Fibroblast of skin of right quadriceps (primary cell): ENCODE results near the gene SETBP1.

Experiments used
- DNase-seq: peaks from one replicate; pipeline ENCODE4 v3.0.0-alpha.2; 2013

The SETBP1 gene

DNA sequence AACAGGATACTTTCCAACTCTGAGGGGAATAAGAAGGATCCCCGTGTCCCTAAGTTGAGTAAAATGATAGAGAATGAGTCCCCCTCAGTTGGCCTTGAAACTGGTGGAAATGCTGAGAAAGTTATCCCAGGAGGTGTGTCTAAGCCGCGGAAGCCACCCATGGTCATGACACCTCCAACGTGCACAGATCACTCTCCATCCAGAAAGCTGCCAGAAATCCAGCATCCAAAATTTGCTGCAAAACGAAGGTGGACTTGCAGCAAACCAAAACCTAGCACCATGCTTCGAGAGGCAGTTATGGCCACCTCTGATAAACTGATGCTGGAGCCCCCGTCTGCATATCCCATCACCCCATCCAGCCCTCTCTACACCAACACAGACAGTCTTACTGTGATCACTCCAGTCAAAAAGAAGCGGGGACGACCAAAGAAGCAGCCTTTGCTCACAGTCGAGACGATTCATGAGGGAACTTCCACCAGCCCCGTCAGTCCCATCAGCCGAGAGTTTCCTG lies 270.1 kb downstream of the SETBP1 start:
- no peak for DNase-seq

DNA sequence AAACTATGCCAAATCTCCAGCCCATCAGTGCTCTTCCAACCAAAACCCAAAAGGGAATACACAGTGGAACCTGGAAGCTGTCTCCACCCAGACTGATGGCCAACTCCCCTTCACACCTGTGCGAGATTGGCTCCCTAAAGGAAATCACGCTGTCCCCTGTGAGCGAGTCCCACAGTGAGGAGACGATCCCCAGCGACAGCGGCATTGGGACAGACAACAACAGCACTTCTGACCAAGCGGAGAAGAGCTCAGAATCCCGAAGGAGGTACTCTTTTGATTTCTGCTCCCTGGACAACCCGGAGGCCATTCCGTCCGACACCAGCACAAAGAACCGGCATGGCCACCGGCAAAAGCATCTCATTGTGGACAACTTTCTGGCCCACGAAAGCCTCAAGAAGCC lies 271.1 kb downstream of the SETBP1 start:
- DNase-seq, result no peak

DNA sequence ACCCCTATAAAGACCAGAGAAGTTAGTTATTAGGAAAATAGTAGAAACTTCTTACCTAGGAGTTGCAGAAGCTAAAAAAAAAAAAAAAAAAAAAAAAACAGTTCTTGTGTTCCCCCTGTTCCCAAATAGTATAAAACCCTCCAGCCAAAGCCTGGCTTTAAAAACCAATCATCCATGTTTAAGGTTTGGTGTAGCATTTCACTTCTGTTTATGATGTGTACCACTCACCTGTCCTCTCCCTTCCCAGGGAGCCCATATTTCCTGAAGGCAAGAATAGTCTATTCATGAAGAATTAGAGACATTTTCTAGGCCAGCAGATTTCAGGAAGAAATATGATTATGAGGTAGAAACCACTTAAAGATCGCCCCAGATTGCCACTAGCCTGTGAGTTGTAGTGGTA lies 273.6 kb downstream of the SETBP1 start:
- no peak for DNase-seq

DNA sequence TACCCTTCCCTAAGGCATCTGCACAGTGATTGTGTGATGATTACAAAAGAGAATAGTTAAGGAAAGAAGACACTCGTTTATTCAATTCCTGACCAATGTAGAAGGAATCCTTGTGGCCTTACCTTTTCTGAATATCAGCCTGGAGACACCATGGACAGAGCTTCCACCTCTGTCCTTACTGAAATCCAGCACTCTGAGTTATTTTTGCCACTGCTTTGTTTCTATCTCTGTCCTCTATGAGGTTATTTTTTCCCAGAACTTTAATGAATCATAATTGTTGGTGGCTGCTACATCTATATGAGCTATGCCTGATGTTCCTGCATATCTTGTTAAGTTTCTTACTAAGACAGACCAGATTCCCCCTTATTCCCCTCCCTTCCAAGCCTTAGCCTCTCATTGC lies 275.1 kb downstream of the SETBP1 start:
- no peak for DNase-seq

DNA sequence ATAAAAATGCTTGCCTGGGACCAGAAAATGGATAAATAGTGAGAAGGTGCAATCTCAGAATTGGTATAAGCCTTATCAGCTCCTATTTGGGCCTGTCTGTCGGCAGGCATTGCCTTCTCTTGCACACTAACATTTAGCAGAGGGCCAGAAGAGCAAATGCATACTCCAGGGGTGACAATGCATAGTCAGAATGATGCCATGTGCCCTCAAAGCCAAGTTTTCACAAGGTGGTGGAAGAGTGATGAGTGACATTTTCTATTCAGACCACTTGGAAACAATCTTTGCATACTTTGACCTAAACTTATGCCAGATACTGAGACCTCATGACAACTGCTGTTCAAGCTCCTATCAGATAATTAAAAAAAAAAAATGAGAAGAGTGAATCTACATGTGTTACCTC lies 276.3 kb downstream of the SETBP1 start:
- DNase-seq, result no peak

DNA sequence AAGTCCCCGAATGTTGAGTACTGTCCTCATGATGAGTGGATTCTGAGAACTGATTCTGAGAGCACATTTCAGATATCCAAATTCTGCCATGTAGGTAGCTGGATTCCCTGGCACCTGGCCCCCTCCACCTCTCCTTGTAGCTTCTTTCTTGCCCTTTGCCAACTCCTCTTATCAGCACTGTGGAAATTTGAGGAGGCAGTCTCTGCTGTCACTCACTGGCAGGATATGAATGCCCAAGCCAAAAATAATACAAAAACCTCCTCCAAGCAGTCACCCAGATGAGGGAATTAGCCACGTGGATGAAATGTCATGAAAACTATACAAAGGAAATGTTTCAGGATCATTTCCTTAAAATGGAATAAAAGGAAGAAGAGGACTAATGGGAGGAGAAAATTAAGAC lies 276.8 kb downstream of the SETBP1 start:
- no peak for DNase-seq

DNA sequence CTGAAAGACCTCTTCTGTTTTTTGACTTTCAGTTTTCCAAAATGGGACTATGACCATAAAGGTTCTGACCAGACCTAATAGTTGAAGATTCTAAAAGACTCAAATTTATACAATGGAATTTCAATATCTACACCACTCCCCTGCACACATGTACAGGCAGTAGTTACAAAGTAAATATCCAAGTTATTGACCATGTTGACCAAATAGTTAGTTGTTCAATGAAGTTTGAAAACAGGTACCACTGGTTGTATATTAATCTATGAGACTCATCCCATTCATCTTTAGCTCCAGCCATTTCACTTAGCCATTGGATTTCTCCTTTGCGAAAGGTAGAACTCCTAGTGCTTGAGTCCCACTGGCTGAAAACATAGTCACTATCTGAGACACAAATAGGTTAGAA lies 277.4 kb downstream of the SETBP1 start:
- DNase-seq, result no peak

DNA sequence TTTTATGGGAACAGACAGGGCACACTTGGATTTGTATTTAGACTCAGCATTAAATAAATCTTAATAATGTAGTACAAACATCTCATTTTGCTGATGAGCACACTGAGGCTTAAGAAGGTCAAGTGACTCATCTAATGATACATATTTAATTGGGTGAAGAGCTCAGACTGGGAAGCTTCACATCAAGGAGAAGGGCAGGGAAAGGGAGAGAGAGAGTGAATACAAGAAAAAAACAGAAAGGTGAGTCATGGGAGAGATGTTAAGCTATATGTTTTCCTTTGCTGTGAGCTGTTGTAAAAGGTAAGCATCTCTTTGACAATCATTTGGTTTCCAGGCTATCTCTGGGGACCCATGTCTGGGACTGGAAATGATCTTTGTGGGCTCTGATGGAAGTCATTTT lies 277.8 kb downstream of the SETBP1 start:
- peak; percentile 63 for DNase-seq

DNA sequence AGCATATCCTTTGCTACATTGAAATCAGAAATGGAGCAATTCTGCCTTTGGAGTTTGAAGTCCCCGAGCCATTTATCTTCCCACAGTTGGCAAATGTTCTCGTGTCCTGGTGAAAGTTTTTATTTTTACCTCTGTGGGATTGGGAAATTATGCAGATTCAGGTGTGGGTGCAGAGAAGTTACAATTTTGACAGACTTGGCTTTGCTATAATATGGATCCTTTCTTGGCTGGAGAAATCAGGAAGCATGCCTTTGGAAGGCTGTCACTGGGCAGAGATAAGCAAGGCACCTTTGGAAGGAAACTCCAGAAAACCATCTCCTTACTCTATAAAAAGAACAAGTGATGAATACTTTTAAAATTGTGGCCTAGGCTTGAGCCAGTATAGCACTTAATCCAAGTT lies 278.3 kb downstream of the SETBP1 start:
- no peak for DNase-seq

DNA sequence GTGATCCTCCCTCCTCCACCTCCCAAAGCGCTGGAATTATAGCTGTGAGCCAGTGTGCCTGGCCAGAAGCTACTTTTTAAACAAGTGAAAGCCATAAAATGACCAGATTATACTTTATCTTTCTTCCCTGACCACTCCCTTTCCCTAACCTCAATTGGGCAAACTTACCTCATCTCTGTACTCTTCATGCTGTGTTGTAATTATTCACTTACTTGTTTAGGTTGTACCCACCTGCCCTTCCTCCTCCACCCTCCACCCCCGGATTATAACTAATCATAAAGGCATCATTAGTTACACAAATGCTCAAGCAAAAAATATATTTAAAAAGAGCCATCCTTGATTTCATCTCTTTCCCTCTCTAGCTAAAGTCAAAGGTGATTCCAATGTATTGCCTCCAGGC lies 279.9 kb downstream of the SETBP1 start:
- no peak for DNase-seq

DNA sequence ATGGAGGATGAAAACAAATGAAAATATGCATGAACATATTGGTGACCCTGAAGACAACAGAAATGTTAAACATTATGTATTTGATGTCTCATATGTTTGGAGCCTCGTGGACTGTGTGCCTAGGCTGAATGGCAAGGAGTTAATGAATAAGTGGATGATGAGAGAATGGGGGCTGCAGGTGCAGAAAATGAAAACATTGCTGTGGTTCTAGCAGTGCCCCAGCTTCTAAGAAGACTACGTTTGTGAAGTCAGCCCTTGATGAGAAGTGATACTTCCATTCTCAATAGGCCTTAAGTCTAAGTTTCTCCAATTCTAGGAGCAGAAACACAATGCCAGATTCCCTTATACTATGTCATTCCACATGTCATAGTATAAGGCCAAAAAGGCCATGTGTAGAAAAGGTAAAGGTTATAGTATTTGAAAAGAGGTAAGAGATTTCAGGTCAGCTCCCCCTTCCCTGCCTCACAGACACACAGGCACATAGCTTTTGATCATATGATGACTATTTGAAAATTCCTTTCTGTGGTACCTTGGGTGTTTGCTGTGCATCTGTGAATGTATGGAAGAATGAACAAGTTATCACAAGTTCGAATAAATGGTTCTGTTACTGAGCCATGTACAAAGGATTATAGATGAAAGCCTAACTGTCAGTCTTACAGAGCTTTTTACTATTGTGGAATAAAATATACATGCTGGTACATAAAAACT lies 280.8 kb downstream of the SETBP1 start:
- DNase-seq, result no peak

DNA sequence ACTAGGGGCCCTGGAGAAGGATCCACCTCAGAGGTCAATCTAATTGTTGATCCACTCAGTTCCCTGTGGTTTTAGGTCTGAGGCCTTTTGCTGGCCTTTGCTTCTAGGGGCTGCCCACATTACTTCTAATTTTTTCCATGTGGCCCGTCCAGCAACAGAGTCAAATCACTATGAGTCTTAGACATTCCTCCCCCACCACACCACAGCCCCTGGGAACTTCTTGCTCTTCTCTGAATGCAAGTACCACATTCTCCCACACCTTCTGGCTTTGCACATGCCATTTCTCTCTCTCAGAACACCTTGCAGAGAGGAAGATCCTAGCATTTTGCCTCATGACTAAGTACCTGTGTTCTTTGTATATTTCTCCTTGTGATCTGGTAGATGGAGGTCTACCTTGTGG lies 286.9 kb downstream of the SETBP1 start:
- no peak for DNase-seq

DNA sequence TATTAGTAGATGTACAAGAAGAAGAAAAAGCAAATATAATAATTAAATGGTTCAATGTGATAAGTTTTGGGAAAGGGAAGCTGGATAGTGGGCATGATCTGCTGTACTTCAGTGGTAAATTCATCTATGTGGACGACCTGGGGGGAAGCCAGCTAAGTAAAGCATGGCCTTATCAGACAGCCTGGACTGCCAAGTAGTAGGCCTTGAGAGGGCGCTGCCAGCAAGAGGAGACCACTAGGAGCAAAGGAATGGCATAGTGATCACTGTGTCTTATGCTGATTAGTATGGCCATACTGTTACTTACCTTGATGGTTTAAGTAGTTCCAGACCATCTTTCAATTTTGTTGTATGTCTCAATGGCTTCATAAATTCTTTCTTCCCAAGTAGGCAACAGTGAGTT lies 287.6 kb downstream of the SETBP1 start:
- no peak for DNase-seq

DNA sequence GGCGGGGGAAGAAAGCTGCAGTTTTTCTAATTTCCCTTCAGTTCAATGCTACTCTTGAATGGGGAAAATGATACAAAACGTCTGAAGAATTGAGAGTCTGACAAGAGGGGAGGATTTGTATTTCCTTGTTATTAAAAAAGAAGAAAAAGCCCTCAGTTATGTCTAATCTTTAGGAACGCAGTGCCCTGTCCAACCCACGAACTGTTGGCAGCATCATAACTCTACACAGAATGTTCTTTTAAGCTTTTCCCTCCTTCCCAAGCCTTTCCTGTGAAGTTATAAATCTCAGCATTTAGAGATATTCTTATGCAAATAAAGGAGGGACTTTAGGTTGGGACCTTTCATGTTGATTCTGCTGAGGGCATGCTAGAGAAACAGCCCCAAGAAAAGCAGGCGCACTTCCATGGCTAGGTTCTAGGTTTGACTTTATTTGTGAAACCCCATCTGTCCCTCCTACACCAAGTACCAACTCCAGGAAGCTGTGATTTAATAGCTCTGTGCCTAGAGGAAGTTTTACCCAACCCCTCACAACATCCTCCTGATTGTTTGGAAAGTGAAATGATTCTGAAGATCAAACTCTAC lies 288.6 kb downstream of the SETBP1 start:
- DNase-seq, result no peak

DNA sequence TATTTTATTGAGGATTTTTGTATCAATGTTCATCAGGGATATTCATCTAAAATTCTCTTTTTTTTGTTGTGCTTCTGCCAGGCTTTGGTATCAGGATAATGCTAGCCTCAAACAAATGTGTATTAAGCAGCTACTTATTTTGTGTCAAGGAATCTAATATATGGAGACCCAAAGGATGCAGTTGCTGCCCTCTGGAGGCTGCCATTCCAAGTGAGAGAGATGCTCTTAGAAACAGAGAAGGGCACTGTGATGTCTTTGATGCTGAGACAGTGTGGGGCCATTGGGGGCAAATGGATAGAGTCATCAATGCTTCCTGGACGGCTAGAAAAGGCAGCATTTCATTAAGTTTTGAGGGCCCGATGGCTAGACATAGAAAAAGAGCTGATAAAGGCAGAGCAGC lies 292.6 kb downstream of the SETBP1 start:
- DNase-seq, result peak; percentile 18

DNA sequence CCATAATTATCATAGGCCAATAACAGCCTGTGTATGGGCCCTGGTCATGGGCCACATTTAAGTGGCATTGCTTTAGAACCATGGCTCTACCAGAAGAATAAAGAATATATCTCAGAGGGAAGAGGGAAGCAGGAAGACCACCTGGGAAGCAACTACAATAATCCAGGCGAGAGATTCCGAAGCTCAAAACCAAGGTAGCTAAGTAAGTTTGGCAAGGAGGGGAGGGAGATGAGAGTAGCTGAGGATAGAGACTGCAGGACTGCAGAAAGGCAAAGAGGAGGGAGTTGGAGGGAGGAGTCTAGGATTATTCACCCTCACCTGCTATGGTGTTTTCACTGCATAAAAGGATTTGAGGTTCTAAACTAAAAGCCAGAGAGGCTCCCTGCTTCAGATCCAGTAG lies 293.5 kb downstream of the SETBP1 start:
- no peak for DNase-seq

DNA sequence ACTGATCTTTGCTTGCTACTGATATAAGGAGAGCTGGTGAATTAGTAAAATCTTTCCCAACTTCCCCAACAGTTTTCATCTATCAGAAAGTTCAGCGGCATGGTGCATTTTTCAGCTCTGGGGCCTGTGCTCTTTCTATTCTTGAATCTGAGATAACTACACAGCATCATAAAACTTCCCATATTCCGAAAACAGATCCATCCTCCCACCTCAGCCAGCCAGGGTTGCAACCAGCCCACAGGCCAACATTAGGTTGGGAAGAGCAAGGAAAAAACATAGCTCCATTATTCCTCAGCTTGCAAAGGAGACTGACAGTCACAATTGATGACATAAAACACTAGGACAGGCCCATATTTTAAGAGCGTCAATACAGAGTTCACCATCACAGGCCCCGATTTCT lies 297.2 kb downstream of the SETBP1 start:
- DNase-seq, result no peak

DNA sequence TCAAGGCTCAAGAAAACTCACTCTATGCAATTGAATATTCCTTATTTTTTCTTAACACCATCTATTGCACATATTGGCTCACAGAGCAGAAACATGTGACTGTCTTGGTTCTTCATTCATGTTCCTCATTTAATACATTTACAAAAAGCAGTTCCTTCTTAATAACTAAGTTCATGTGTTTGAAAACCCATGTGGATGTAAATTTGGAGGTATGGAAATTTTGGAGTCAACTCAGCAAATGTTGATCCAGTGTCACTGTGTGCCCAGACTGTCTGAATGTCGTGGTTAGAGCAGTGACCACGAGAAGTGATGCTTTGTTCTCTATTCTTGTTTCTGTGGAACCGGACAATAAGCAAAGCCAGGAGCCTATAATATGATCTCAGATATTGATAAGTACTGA lies 299.1 kb downstream of the SETBP1 start:
- DNase-seq, result no peak

DNA sequence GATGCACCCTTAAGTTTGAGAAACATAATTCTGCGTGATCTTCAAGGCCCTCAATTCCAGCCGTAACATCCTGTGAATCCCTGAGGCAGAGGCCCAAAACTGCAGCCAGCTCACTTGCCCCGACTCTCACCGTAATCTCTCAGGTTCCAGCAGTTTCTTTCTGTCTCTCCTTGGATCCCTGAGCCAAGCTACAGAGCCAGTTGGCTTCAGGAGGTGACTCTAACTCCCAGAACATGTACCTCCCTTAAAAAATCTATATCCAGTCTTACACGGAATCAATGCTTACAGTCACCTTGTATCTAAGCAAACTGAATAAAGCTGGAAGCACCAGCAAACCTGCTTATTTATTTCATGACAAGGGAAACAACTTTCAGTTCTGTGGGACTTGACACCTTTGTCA lies 300.4 kb downstream of the SETBP1 start:
- no peak for DNase-seq

DNA sequence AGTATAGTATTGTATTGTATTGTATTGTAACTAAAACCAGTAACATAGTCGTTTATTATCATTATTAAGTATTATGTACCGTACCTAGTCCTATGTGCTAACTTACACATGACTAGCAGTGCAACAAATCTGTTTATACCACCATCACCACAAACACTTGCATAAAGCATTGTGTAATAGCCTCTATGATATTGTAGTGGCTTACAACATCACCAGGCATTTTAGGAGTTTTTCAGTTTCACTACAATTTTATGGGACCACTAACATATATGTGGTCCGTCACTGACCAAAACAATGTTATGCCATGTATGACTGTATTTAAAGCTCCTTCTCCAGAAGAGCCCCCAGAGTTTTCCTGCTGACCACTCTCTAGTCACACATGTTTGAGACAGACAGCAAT lies 306.2 kb downstream of the SETBP1 start:
- no peak for DNase-seq

DNA sequence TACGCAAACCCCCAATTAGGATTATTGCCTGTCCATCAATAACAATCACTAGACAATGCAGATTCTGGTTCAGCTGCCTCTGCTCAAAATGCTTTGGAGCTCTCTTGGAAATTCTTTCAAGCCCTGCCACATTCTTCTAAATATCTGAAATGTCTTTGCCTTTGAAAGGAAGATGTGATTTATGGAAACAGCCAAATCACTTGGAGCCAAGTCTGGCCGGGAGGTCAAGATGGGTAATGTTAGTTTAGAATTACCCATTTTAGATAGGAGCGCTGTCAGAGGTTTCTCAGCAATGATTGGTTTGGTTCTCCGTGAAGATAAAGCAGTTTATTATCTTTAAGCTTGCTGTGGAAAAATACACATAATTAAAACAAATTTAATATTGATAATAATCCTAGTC lies 306.7 kb downstream of the SETBP1 start:
- no peak for DNase-seq

DNA sequence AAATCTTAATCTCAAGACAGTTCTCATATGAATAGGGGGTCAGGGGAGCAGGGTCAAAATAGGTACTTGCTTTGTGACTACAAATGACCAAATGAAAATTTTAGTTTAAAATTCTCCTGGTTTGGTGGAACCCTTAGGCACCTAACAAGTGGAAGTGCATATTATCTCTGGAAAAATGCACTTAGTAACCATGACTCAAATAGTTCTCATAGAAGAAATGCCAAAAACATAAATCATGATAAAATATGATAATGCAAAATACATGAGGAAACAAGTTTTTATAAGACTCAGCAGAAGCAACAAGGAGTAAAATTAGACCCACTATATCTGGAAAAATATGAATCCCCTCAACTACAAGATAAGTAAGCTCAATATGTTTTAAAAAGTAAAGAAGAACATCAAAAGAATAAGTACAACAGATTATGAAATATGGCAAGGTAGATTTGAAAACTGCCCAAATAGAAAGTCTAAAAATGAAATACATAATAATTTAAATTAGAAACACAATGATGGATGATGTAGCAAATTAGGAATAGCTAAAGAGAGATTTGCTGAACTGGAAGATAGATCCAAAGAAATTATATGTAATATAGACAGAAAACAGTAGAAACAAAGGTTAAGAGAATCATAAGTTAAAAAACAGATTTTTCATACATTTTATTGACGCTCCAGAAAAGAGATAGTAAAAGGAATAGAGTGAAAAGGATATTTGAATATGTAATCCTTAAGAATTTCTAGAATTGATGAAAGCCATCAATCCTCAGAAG lies 308.3 kb downstream of the SETBP1 start:
- no peak for DNase-seq

DNA sequence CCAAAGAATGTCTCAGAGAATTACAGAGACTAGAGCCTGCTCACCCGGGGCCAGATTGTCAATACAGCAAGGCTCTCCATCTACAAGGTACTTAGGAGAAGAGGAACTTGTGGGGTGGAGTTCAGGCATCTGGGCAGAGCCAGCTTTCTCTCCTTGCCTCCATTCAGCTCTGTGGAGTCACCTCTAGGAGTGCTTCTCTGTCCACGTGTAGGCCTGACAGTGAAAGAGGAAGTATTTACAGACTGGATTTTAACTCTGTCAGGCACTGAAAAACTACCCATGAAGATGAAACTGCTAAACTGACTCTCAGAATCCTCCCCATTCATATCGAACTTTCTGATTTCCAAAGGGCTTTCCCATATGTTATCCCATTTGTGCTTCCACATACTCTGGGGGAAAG lies 315.6 kb downstream of the SETBP1 start:
- DNase-seq, result no peak

DNA sequence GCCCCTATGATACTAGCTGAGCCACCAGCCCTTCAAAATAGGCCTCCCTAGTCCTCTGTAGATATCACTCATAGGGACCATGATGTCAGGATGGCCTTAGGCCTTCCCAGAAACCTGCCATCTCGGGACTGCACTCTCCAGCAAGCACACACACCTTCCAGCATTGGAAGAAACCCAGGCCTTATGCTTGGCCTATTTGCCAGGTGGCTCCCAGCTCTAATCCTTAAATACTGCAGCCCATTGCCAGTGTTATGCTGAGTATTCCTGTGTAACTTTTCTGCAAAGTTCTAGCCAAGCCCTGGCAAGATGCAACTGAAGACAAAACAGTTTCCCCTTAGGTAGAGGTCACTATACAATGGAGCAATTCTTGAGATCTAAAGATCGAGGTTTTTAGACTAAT lies 316.5 kb downstream of the SETBP1 start:
- no peak for DNase-seq
